ENCODE measurements around the gene IGSF9B.

- TF ChIP-seq CTCF (IDR thresholded peaks at IDR 0.05) (no peak), EP300 (IDR thresholded peaks at IDR 0.05) (no peak), POLR2A (IDR thresholded peaks at IDR 0.05; ENCODE audit: low read depth) (no peak)
Measured at GRCh38 chr11:133929401-133930052, 27.2 kb downstream of the IGSF9B start.
